Kidney (tissue), 14 donors: ENCODE measurements around the gene CNTF. TPM values are rescaled to one million over a fixed set of nuclear protein-coding genes. Genes with fewer than 3 reads are reported as not detected.

ENCODE experiments used
- DNase-seq, 5 donors: peaks; one replicate each; pipeline ENCODE4 v3.0.0-alpha.2; 2013 to 2020
- FAIRE-seq: peaks from 2 replicates; lab custom pipeline; 2012; peaks lifted over from hg19 to GRCh38; lab: Jason Lieb, UNC
- H3K27ac ChIP-seq, 2 donors: one replicate each; pipeline ENCODE4 v1.7.0; 2013; ENCODE audit warnings: low read depth in 2 of 2, low read length in 2 of 2, inconsistent platforms in 1 of 2
- H3K27me3 ChIP-seq: one replicate; pipeline ENCODE4 v1.7.1; 2013; ENCODE audit warnings: low read length, inconsistent platforms; ENCODE audit not compliant: control insufficient read depth, insufficient read depth
- H3K36me3 ChIP-seq, 3 donors: one replicate each; pipeline versions ENCODE4 v1.7.0 to v1.7.1; 2013; ENCODE audit warnings: low read length in 3 of 3, control low read depth in 1 of 3, inconsistent platforms in 1 of 3; ENCODE audit not compliant: insufficient read depth in 3 of 3, control insufficient read depth in 2 of 3
- H3K4me1 ChIP-seq, 3 donors: one replicate each; pipeline versions ENCODE4 v1.7.0 to v1.7.1; 2013; ENCODE audit warnings: low read length in 3 of 3, inconsistent platforms in 1 of 3, low read depth in 1 of 3; ENCODE audit not compliant: control insufficient read depth in 2 of 3, insufficient read depth in 2 of 3
- H3K4me3 ChIP-seq, 3 donors: one replicate each; pipeline versions ENCODE4 v1.7.0 to v1.8.1; 2013; ENCODE audit warnings: low read length in 3 of 3, control low read depth in 1 of 3, inconsistent platforms in 1 of 3
- H3K9ac ChIP-seq, 3 donors: one replicate each; pipeline versions ENCODE4 v1.7.0 to v1.7.1; 2013; ENCODE audit warnings: low read length in 3 of 3, control low read depth in 1 of 3, inconsistent platforms in 1 of 3
- H3K9me3 ChIP-seq, 3 donors: one replicate each; pipeline versions ENCODE4 v1.7.0 to v1.7.1; 2013; ENCODE audit warnings: low read length in 3 of 3, control low read depth in 1 of 3, inconsistent platforms in 1 of 3; ENCODE audit not compliant: control insufficient read depth in 2 of 3, insufficient read depth in 1 of 3
- CTCF ChIP-seq: IDR thresholded peaks from 3 replicates; pipeline ENCODE4 v1.5.1; 2012; ENCODE audit warnings: mild to moderate bottlenecking, moderate library complexity, borderline replicate concordance; ENCODE audit not compliant: insufficient read depth; ENCODE audit errors: extremely low read depth
- intact Hi-C: fragments of 100-400 bp; cut with DNase I; formaldehyde crosslinking; loops from one replicate; pipeline ENCODE4 v1.11.1; 2022
- polyA plus RNA-seq: library from polyadenylated mRNA; stranded (reverse); fragments of 350-450 nt; fragmentation: Illumina TruSeq; extraction: RNeasy Lipid Tissue Mini Kit (QIAGEN cat#74804); gene quantifications from one replicate; pipeline ENCODE4 v1.2.3, GENCODE V29; 2014; ENCODE audit warnings: low read depth, low replicate concordance; ENCODE audit not compliant: insufficient read depth
- total RNA-seq: library from RNA; stranded (reverse); fragmentation: NEBNext Ultra II Directional; extraction: Animal tissue kit (Norgen Biotek cat#: 25700); gene quantifications from one replicate; pipeline ENCODE4 v1.2.1, GENCODE V29; 2021
- donor health status: control.
- donor health status: control.
- donor health status: control.
- donor health status: control.
- donor health status: control.
- donor health status: DM: yes; HTN: yes; CAD: no.
- donor health status: Normal renal cell carcinoma (clear cell type).

CNTF gene
- total and polyA plus RNA-seq, 2 donors from 2014 or later: 0.41 to 1.2 TPM

- Histone ChIP-seq H3K27me3 (no peaks in the 10 kb centered on the region), H3K27ac (no peak overlapping the region), H3K4me3 (no peak overlapping the region), H3K9me3 (no peaks in the 10 kb centered on the region), H3K4me1 (peaks cover 0 to 7% (median 6%) of the 10 kb centered on the region in 3 donors), H3K36me3 (no peaks in the 10 kb centered on the region), H3K9ac (no peak overlapping the region)
- no peak for FAIRE-seq
- no peak for DNase-seq
- no peak for TF ChIP-seq CTCF
- intact Hi-C loops: no loop called here
These were observed 18.0 kb downstream of the CNTF start for GRCh38 chr11:58640386-58641023.

- no peak for TF ChIP-seq CTCF
- Histone ChIP-seq H3K9ac (no peak overlapping the region), H3K9me3 (no peaks in the 10 kb centered on the region), H3K27ac (no peak overlapping the region), H3K4me1 (peaks cover 0 to 7% (median 6%) of the 10 kb centered on the region in 3 donors), H3K4me3 (no peak overlapping the region), H3K27me3 (no peaks in the 10 kb centered on the region), H3K36me3 (no peaks in the 10 kb centered on the region)
- DNase-seq (no peak), FAIRE-seq (no peak)
- intact Hi-C loops: no loop called here
These were observed 18.9 kb downstream of the CNTF start for GRCh38 chr11:58641341-58641740.

- FAIRE-seq: no peak
- no peak overlapping the region for H3K27ac ChIP-seq
- TF ChIP-seq CTCF: no peak
- H3K9ac ChIP-seq: no peak overlapping the region
- intact Hi-C loops: no loop called here
- H3K36me3 ChIP-seq: no peaks in the 10 kb centered on the region
- H3K9me3 ChIP-seq: no peaks in the 10 kb centered on the region
- H3K4me3 ChIP-seq: no peak overlapping the region
- no peaks in the 10 kb centered on the region for H3K27me3 ChIP-seq
- DNase-seq: no peak
- H3K4me1 ChIP-seq: peaks cover 0 to 7% (median 6%) of the 10 kb centered on the region in 3 donors
These were observed 19.5 kb downstream of the CNTF start for GRCh38 chr11:58641803-58642581.
